H1 (cell line): Measurements from ENCODE around the gene ZFTA. TPM values are rescaled to one million over a fixed set of nuclear protein-coding genes. Genes with fewer than 3 reads are reported as not detected.

Experiments
- CTCF ChIA-PET: fragments of 300-600 bp; sonication (Branson Sonifier 250); formaldehyde crosslinking; loops from one replicate; lab custom pipeline; 2021; ENCODE audit not compliant: partially characterized antibody; lab: Charles Lee
- POLR2A ChIA-PET: fragments of 300-600 bp; sonication (Branson Sonifier 250); formaldehyde crosslinking; loops from one replicate; lab custom pipeline; 2021; ENCODE audit warnings: inconsistent platforms; ENCODE audit not compliant: partially characterized antibody; lab: Charles Lee
- DNase-seq, 2 experiments: peaks; one replicate each; pipeline versions ENCODE4 v3.0.0 to v3.0.0-alpha.2; 2010 to 2022; ENCODE audit warnings: low spot score in 2 of 2, low read depth in 1 of 2, mixed read lengths in 1 of 2
- FAIRE-seq: peaks from 2 replicates; lab custom pipeline; 2011; peaks lifted over from hg19 to GRCh38; lab: Jason Lieb, UNC
- H2AFZ ChIP-seq: 2 replicates; pipeline ENCODE4 v1.8.1; 2012; ENCODE audit warnings: low read length, inconsistent platforms
- H2AK5ac ChIP-seq: 2 replicates; pipeline ENCODE4 v1.6.1; 2013; ENCODE audit warnings: low read depth, low read length
- H2BK120ac ChIP-seq: replicated peaks from 2 replicates; pipeline ENCODE3; 2013; ENCODE audit warnings: low read depth, low read length, inconsistent platforms
- H2BK12ac ChIP-seq: 2 replicates; pipeline ENCODE4 v1.6.1; 2013; ENCODE audit warnings: low read depth, low read length
- H2BK15ac ChIP-seq: 2 replicates; pipeline ENCODE4 v1.6.1; 2013; ENCODE audit warnings: low read length
- H2BK20ac ChIP-seq: 2 replicates; pipeline ENCODE4 v1.6.1; 2013; ENCODE audit warnings: low read length
- H2BK5ac ChIP-seq: 2 replicates; pipeline ENCODE4 v1.6.1; 2013; ENCODE audit warnings: low read depth, low read length
- H3K14ac ChIP-seq: 2 replicates; pipeline ENCODE4 v1.6.1; 2013; ENCODE audit warnings: inconsistent platforms; ENCODE audit not compliant: insufficient read length
- H3K18ac ChIP-seq: 2 replicates; pipeline ENCODE4 v1.6.1; 2013; ENCODE audit warnings: low read length; ENCODE audit errors: extremely low read depth
- H3K23ac ChIP-seq: 2 replicates; pipeline ENCODE4 v1.6.1; 2013; ENCODE audit warnings: inconsistent platforms; ENCODE audit not compliant: insufficient read length
- H3K23me2 ChIP-seq: 2 replicates; pipeline ENCODE4 v1.6.1; 2013; ENCODE audit warnings: low read depth, low read length
- H3K27ac ChIP-seq: 2 replicates; pipeline ENCODE4 v1.6.1; 2011; ENCODE audit warnings: low read depth, low read length, inconsistent platforms
- H3K27me3 ChIP-seq, 4 experiments: replicated peaks in 1 of 4; 1 replicate in 1 of 4; 2 replicates in 3 of 4; pipeline versions ENCODE4 v1.6.1 to v1.8.1; 2011 to 2013; ENCODE audit warnings: low read length in 3 of 4, mild to moderate bottlenecking in 3 of 4, inconsistent platforms in 2 of 4, mixed read lengths in 2 of 4, moderate library complexity in 1 of 4; ENCODE audit not compliant: control insufficient read depth in 3 of 4, insufficient read depth in 3 of 4; ENCODE audit errors: extremely low read depth in 1 of 4
- H3K36me3 ChIP-seq, 4 experiments: 2 replicates each; pipeline versions ENCODE4 v1.6.1 to v1.8.1; 2011 to 2013; ENCODE audit warnings: mild to moderate bottlenecking in 4 of 4, low read length in 3 of 4, moderate library complexity in 2 of 4, control low read depth in 1 of 4, inconsistent platforms in 1 of 4; ENCODE audit not compliant: insufficient read depth in 4 of 4, control insufficient read depth in 2 of 4
- H3K4ac ChIP-seq: replicated peaks from 2 replicates; pipeline ENCODE3; 2013; ENCODE audit warnings: low read length, low read depth, mixed read lengths, inconsistent platforms; ENCODE audit not compliant: insufficient read length
- H3K4me1 ChIP-seq, 4 experiments: replicated peaks in 1 of 4; 1 replicate in 1 of 4; 2 replicates in 3 of 4; pipeline versions ENCODE4 v1.6.1 to v1.8.1; 2011 to 2013; ENCODE audit warnings: low read length in 3 of 4, inconsistent platforms in 2 of 4, mixed read lengths in 1 of 4; ENCODE audit not compliant: insufficient read depth in 4 of 4, control insufficient read depth in 3 of 4
- H3K4me2 ChIP-seq, 2 experiments: 2 replicates each; pipeline versions ENCODE4 v1.6.1 to v1.8.1; 2011 to 2013; ENCODE audit warnings: low read depth in 2 of 2, low read length in 2 of 2, control low read depth in 1 of 2, inconsistent platforms in 1 of 2, mild to moderate bottlenecking in 1 of 2; ENCODE audit not compliant: insufficient read depth in 1 of 2
- H3K4me3 ChIP-seq, 4 experiments: fragments of 200-600, 300-600 bp in 1 of 4; sonication (generic), shearing (Covaris generic), sonication (Bioruptor Twin) in 1 of 4; 2 replicates each; pipeline versions ENCODE4 v1.5.1 to v1.8.1; 2011 to 2016; ENCODE audit warnings: low read length in 4 of 4, low read depth in 3 of 4, control low read depth in 2 of 4, inconsistent platforms in 2 of 4, mild to moderate bottlenecking in 2 of 4, mixed read lengths in 1 of 4, moderate library complexity in 1 of 4; ENCODE audit not compliant: insufficient read depth in 2 of 4; ENCODE audit errors: extremely low read depth in 1 of 4
- H3K56ac ChIP-seq: replicated peaks from 2 replicates; pipeline ENCODE3; 2013; ENCODE audit warnings: low read depth, mild to moderate bottlenecking, mixed read lengths, low read length, inconsistent platforms; ENCODE audit not compliant: insufficient read length
- H3K79me1 ChIP-seq: 2 replicates; pipeline ENCODE4 v1.6.1; 2013; ENCODE audit warnings: low read depth, low read length, control low read depth
- H3K79me2 ChIP-seq, 2 experiments: 2 replicates each; pipeline versions ENCODE4 v1.6.1 to v1.8.1; 2012 to 2013; ENCODE audit warnings: low read length in 2 of 2, mild to moderate bottlenecking in 2 of 2, inconsistent platforms in 1 of 2; ENCODE audit not compliant: insufficient read depth in 2 of 2, control insufficient read depth in 1 of 2
- H3K9ac ChIP-seq, 4 experiments: replicated peaks in 1 of 4; 1 replicate in 1 of 4; 2 replicates in 3 of 4; pipeline versions ENCODE4 v1.6.1 to v1.8.1; 2011 to 2013; ENCODE audit warnings: low read depth in 3 of 4, low read length in 3 of 4, control low read depth in 2 of 4, mild to moderate bottlenecking in 2 of 4, moderate library complexity in 2 of 4, inconsistent platforms in 1 of 4; ENCODE audit errors: extremely low read depth in 1 of 4
- H3K9me3 ChIP-seq, 2 experiments: 2 replicates each; pipeline versions ENCODE4 v1.6.1 to v1.8.1; 2012 to 2013; ENCODE audit warnings: mild to moderate bottlenecking in 2 of 2, moderate library complexity in 2 of 2, control low read depth in 1 of 2, inconsistent platforms in 1 of 2, low read depth in 1 of 2, low read length in 1 of 2, mixed read lengths in 1 of 2; ENCODE audit not compliant: insufficient read depth in 2 of 2
- H4K20me1 ChIP-seq, 2 experiments: replicated peaks in 1 of 2; 2 replicates each; pipeline versions ENCODE3 to v1.8.1; 2011 to 2013; ENCODE audit warnings: inconsistent platforms in 2 of 2, low read length in 2 of 2, mild to moderate bottlenecking in 1 of 2; ENCODE audit not compliant: insufficient read depth in 2 of 2, control insufficient read depth in 1 of 2
- H4K5ac ChIP-seq: 2 replicates; pipeline ENCODE4 v1.6.1; 2013; ENCODE audit warnings: low read length, low read depth, mixed read lengths, inconsistent platforms; ENCODE audit not compliant: insufficient read length
- H4K8ac ChIP-seq: 2 replicates; pipeline ENCODE4 v1.8.0; 2013; ENCODE audit warnings: mild to moderate bottlenecking, moderate library complexity, low read length, inconsistent platforms; ENCODE audit not compliant: insufficient read depth; ENCODE audit errors: extremely low read depth
- H4K91ac ChIP-seq: replicated peaks from 2 replicates; pipeline ENCODE3; 2013; ENCODE audit warnings: low read length, mixed read lengths, inconsistent platforms; ENCODE audit not compliant: insufficient read length
- NRF1 ChIP-seq: IDR thresholded peaks from 2 replicates; pipeline ENCODE4 v1.6.1; 2011; ENCODE audit warnings: mild to moderate bottlenecking, low read depth, low read length, improper control_type of control experiment
- USF2 ChIP-seq: IDR thresholded peaks from 2 replicates; pipeline ENCODE4 v1.6.1; 2011; ENCODE audit warnings: low read length, improper control_type of control experiment
- WGBS, 2 experiments: shearing (Covaris generic) in 1 of 2; methylation state at CpG; one replicate each; pipeline versions ENCODE4 v1.1.6 to v1.1.7; 2013 to 2015; ENCODE audit warnings: low lambda C conversion rate in 2 of 2, mixed read lengths in 2 of 2, inconsistent platforms in 1 of 2, low coverage in 1 of 2, missing lambda C conversion rate in 1 of 2; ENCODE audit not compliant: insufficient replicate concordance in 2 of 2, insufficient coverage in 1 of 2, insufficient read length in 1 of 2; ENCODE audit errors: extremely low coverage in 1 of 2, missing lambda C conversion rate in 1 of 2; 5-methylcytosine and 5-hydroxymethylcytosine counted together
- polyA plus RNA-seq, 7 experiments: library from polyadenylated mRNA; depleted of rRNA in 3 of 7; stranded (reverse) in 5 of 7; unstranded in 2 of 7; fragments of >200 nt in 5 of 7; fragments of 200-250 nt in 2 of 7; gene quantifications; 1 replicate in 5 of 7; 2 replicates in 1 of 7; 4 replicates in 1 of 7; pipeline versions ENCODE4 v1.2.1 to v1.2.3, GENCODE V29; 2011 to 2013; ENCODE audit warnings: missing spikeins in 2 of 7, mixed read lengths in 2 of 7
- total RNA-seq: library from RNA; stranded (reverse); fragmentation: NEBNext Ultra II Directional; extraction: Animal tissue kit (Norgen Biotek cat#: 25700); gene quantifications from 2 replicates; pipeline ENCODE4 v1.2.1, GENCODE V29; 2021
- TF ChIP-seq, protein P1 (sequence below): IDR thresholded peaks from 2 replicates; pipeline ENCODE4 v1.6.1; 2012; ENCODE audit warnings: inconsistent platforms

ZFTA gene
- total and polyA plus RNA-seq, 2 of the 8 experiments (the other 6 are each of a cell fraction or from before 2014, with no cell fraction given), result 9.5 to 34.0 TPM

DNA sequence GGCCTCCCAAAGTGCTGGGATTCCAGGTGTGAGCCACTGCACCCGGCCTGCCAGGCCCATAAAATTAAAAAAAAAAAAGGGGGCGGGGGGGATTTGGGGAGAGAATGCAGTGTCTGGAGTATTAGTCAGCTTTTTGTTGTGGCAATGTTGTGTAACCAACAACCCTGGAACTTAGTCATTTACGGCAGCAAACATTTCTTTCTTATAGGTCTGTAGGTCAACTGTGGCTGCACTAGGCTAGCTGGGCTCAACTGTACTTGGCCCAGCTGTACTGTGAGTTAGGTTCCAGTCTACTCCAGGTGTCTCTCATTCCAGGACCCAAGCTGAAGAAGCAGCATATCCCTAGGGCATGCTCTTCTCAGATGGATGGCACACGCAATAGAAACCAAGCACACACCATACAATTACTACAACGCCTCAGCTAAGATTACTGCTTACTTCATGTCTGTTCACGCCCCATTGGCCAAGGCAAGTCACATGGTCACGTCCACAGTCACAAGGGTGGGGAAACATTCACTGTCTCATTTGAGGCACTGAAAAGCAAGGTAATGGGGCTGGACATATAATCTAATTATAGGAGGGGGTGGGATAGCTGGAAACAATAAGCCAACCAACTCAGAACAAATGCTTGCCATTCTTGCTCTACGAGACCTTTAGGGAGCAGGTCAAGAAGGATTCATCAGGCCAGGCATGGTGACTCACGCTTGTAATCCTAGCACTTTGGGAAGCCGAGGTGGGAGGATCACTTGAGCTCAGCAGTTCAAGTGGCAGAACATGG lies 34.3 kb upstream of the ZFTA start:
- Histone ChIP-seq H3K79me1 (no peaks in the 10 kb centered on the region; the same call in 1 of the 2 replicates), H3K4me3 (no peak overlapping the region), H3K79me2 (no peaks in the 10 kb centered on the region), H4K5ac (no peak overlapping the region), H2AFZ (no peak overlapping the region), H2BK20ac (no peak overlapping the region), H2BK5ac (no peak overlapping the region), H4K20me1 (no peaks in the 10 kb centered on the region), H3K56ac (no peak overlapping the region), H2AK5ac (peak overlapping the region; percentile 5; the same call in 1 of the 2 replicates), H3K36me3 (no peaks in the 10 kb centered on the region), H3K4ac (no peak overlapping the region), H3K18ac (no peak overlapping the region), H3K27me3 (no peaks in the 10 kb centered on the region), H2BK120ac (no peak overlapping the region), H3K23me2 (no peaks in the 10 kb centered on the region), H2BK15ac (no peak overlapping the region), H3K23ac (no peak overlapping the region), H3K14ac (no peak overlapping the region), H3K4me2 (no peak overlapping the region), H4K91ac (no peak overlapping the region), H3K9me3 (no peaks in the 10 kb centered on the region), H3K9ac (no peak overlapping the region), H2BK12ac (no peak overlapping the region), H4K8ac (no peak overlapping the region), H3K4me1 (no peaks in the 10 kb centered on the region), H3K27ac (no peak overlapping the region)
- DNase-seq (no peak), FAIRE-seq (no peak)
- WGBS, 2 experiments, result 89% methylated on average over 9 of the region's 10 CpGs; no CpG with 5 or more reads in 1 of the 2 experiments
- POLR2A ChIA-PET, result interaction anchor here (0.6 to 1.5 kb wide), 8 partner anchors 9 to 47 kb away, joined by 3 to 12 read pairs (median 3); no protein-coding TSS in a partner anchor
- peak; percentile 48 for TF ChIP-seq USF2
- TF ChIP-seq, protein P1, sequence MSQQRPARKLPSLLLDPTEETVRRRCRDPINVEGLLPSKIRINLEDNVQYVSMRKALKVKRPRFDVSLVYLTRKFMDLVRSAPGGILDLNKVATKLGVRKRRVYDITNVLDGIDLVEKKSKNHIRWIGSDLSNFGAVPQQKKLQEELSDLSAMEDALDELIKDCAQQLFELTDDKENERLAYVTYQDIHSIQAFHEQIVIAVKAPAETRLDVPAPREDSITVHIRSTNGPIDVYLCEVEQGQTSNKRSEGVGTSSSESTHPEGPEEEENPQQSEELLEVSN, result no peak
- no peak for TF ChIP-seq NRF1
- CTCF ChIA-PET, result interaction anchor here (0.5 to 1.1 kb wide), 5 partner anchors 9 to 230 kb away, joined by 3 to 4 read pairs (median 3); no protein-coding TSS in a partner anchor
